MM.1S (cell line): ENCODE results near the gene IFNL2.

Experiments
- CTCF ChIP-seq: fragments of 300-600 bp; sonication (generic); IDR thresholded peaks from 2 replicates; pipeline ENCODE4 v1.5.1; 2016; ENCODE audit warnings: antibody characterized with exemption, low read length, mixed read lengths
- EZH2 ChIP-seq: fragments of 300-600 bp; sonication (generic); optimal IDR thresholded peaks from 2 replicates; pipeline ENCODE3; 2017; ENCODE audit warnings: low read depth, mild to moderate bottlenecking, antibody characterized with exemption, low read length, mixed read lengths

DNA sequence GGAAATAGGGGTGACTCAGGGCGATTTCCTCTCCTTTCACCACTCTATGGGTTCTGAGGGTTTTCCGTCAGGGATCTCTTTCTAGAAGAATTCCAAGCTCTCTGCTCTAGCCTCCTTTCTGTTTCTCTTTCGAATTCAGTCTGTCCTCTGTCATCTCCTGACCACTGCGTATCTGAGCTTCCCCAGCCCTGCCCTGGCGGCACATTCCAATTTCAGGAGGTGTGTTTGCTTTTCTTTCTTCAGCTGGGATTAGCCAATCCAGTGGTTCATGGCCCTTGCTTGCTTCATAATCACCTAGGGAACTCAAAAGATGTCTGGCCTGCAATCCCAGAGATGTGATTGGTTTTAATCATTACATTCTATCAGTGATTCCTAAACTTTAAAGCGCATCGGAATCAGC, 9.4 kb downstream of the IFNL2 start:
- TF ChIP-seq EZH2 (no peak), CTCF (no peak)
